ENCODE results near the gene PDLIM1. TPM values are rescaled to one million over a fixed set of nuclear protein-coding genes. Genes with fewer than 3 reads are reported as not detected.

Gene PDLIM1
- polyA plus RNA-seq, 3 donors = 1.9 to 5.2 (median 4.8) TPM

DNA sequence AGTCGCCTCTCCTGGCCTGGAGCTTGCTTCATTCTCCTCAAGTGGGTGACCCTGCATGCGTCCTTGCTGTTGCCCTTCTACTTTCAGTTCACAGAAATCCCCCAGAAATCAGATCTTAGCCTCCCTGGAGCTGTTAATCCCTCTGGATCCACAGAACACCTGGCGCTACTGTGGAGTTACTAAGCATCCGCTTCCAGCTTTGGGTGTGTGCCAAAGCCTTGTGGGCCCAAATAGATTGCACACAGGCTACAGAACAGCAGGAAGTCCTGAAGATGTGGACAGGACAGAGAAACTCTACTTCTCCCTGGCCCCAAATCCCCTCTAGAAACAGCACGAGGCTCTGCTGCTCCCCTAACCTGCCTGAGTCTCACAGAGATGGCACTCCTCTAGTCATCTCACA is 36.6 kb upstream of the PDLIM1 start:
- H3K36me3 ChIP-seq (replicated peaks in 1 of 2; ENCODE audit: control insufficient read depth in 1 of 2, insufficient read depth in 2 of 2, low read length in 2 of 2) = no peaks in the 10 kb centered on the region
- intact Hi-C loops (cut with micrococcal nuclease) = no loop called here

GRCh38 chr10:95326396-95326795 is 35.6 kb upstream of the PDLIM1 start:
- TF ChIP-seq CTCF (IDR thresholded peaks at IDR 0.05) = no peak
- H3K9me3 ChIP-seq (replicated peaks in 1 of 2; ENCODE audit: control insufficient read depth in 1 of 2, insufficient read depth in 1 of 2, low read length in 2 of 2) = no peaks in the 10 kb centered on the region
- H3K4me1 ChIP-seq (ENCODE audit: control insufficient read depth in 1 of 2, insufficient read depth in 2 of 2, low read length in 2 of 2) = no peaks in the 10 kb centered on the region
- H2AFZ ChIP-seq (ENCODE audit: insufficient read depth, low read depth, low read length, poor library complexity, severe bottlenecking) = no peak overlapping the region
- H3K27me3 ChIP-seq (ENCODE audit: control insufficient read depth in 2 of 2, insufficient read depth in 2 of 2, low read length in 2 of 2) = no peaks in the 10 kb centered on the region
- H3K79me2 ChIP-seq (ENCODE audit: insufficient read depth, low read length) = no peaks in the 10 kb centered on the region
- no peaks in the 10 kb centered on the region for H3K36me3 ChIP-seq (replicated peaks in 1 of 2; ENCODE audit: control insufficient read depth in 1 of 2, insufficient read depth in 2 of 2, low read length in 2 of 2)
- H3K9me3 Mint-ChIP-seq = no peaks in the 10 kb centered on the region
- H4K20me1 ChIP-seq (ENCODE audit: insufficient read depth, low read length) = no peaks in the 10 kb centered on the region
- intact Hi-C loops (cut with micrococcal nuclease) = no loop called here
- no peak for DNase-seq
- H3K4me2 ChIP-seq (replicated peaks; ENCODE audit: extremely low read depth, low read length, poor library complexity, severe bottlenecking) = no peak overlapping the region
- no peak overlapping the region for H3K4me3 ChIP-seq (replicated peaks in 1 of 3; ENCODE audit: low read depth in 2 of 3, low read length in 3 of 3)
- no peak overlapping the region for H3K9ac ChIP-seq (ENCODE audit: insufficient read depth, low read length, poor library complexity, severe bottlenecking)
- H3K4me3 Mint-ChIP-seq = no peak overlapping the region
- no peaks in the 10 kb centered on the region for H3K4me1 Mint-ChIP-seq
- no peak overlapping the region for H3K27ac Mint-ChIP-seq
- H3K27ac ChIP-seq (ENCODE audit: low read depth in 1 of 2, low read length in 2 of 2) = no peak overlapping the region
- H3K36me3 Mint-ChIP-seq = no peaks in the 10 kb centered on the region
- no CpG with 5 or more reads among the region's 2 CpGs for WGBS (ENCODE audit: insufficient coverage)
- H3K27me3 Mint-ChIP-seq (ENCODE audit: low read depth in 3 of 3) = peaks cover 1 to 5% (median 3%) of the 10 kb centered on the region in 3 donors

More for the DNA sequence above, 36.6 kb upstream of the PDLIM1 start:
- Histone ChIP-seq H3K4me3 (replicated peaks in 1 of 3; ENCODE audit: low read depth in 2 of 3, low read length in 3 of 3) (no peak overlapping the region), H4K20me1 (ENCODE audit: insufficient read depth, low read length) (no peaks in the 10 kb centered on the region), H3K4me1 (ENCODE audit: control insufficient read depth in 1 of 2, insufficient read depth in 2 of 2, low read length in 2 of 2) (no peaks in the 10 kb centered on the region), H3K4me2 (replicated peaks; ENCODE audit: extremely low read depth, low read length, poor library complexity, severe bottlenecking) (no peak overlapping the region), H2AFZ (ENCODE audit: insufficient read depth, low read depth, low read length, poor library complexity, severe bottlenecking) (no peak overlapping the region), H3K9ac (ENCODE audit: insufficient read depth, low read length, poor library complexity, severe bottlenecking) (no peak overlapping the region), H3K27ac (ENCODE audit: low read depth in 1 of 2, low read length in 2 of 2) (no peak overlapping the region), H3K79me2 (ENCODE audit: insufficient read depth, low read length) (no peaks in the 10 kb centered on the region), H3K27me3 (ENCODE audit: control insufficient read depth in 2 of 2, insufficient read depth in 2 of 2, low read length in 2 of 2) (no peaks in the 10 kb centered on the region), H3K9me3 (replicated peaks in 1 of 2; ENCODE audit: control insufficient read depth in 1 of 2, insufficient read depth in 1 of 2, low read length in 2 of 2) (no peaks in the 10 kb centered on the region)
- 79% methylated on average over 5 of the region's 5 CpGs for WGBS (ENCODE audit: insufficient coverage)
- H3K27ac Mint-ChIP-seq = no peak overlapping the region
- H3K9me3 Mint-ChIP-seq = no peaks in the 10 kb centered on the region
- H3K36me3 Mint-ChIP-seq = no peaks in the 10 kb centered on the region
- no peak overlapping the region for H3K4me3 Mint-ChIP-seq
- peaks cover 3 to 5% (median 3%) of the 10 kb centered on the region in 3 donors for H3K27me3 Mint-ChIP-seq (ENCODE audit: low read depth in 3 of 3)
- no peak for TF ChIP-seq CTCF (IDR thresholded peaks at IDR 0.05)
- DNase-seq = no peak
- H3K4me1 Mint-ChIP-seq = no peaks in the 10 kb centered on the region

All from CD14-positive monocyte (primary cell).